Gastroesophageal sphincter (tissue), 3 donors: ENCODE results near the gene CDNF.

Experiments
- CTCF ChIP-seq, 4 experiments: fragments of 200-600 bp in 2 of 4; fragments of 450-650 bp in 2 of 4; sonication (generic) in 1 of 4; IDR thresholded peaks; one replicate each; pipeline ENCODE4 v1.5.1; 2017 to 2019; ENCODE audit warnings: antibody characterized with exemption in 4 of 4, mild to moderate bottlenecking in 2 of 4, moderate library complexity in 2 of 4
- EP300 ChIP-seq: sonication (generic); formaldehyde crosslinking; IDR thresholded peaks from one replicate; pipeline ENCODE4 v1.6.1; 2017; ENCODE audit warnings: antibody characterized with exemption, mild to moderate bottlenecking
- POLR2AphosphoS5 ChIP-seq: sonication (generic); formaldehyde crosslinking; IDR thresholded peaks from one replicate; pipeline ENCODE4 v1.6.1; 2017; ENCODE audit warnings: antibody characterized with exemption

GRCh38 chr10:14840178-14840577 lies 2.3 kb upstream of the CDNF start:
- TF ChIP-seq CTCF (IDR thresholded peaks at IDR 0.05) (no peak), EP300 (no peak), POLR2AphosphoS5 (no peak)
